HG03354 (cell line): ENCODE results near the gene KIF26A.
"Not testable (repeated sequence)": the region's sequence is repeated elsewhere in the genome, so short reads cannot be mapped to it uniquely, and the experiment has no call there.

Experiments
- ATAC-seq: cut with Tn5 transposase; IDR thresholded peaks from one replicate; pipeline ENCODE4 v1.9.1; 2021; ENCODE audit warnings: mild to moderate bottlenecking; ENCODE audit not compliant: unreplicated experiment, poor library complexity, severe bottlenecking

Gene KIF26A

DNA sequence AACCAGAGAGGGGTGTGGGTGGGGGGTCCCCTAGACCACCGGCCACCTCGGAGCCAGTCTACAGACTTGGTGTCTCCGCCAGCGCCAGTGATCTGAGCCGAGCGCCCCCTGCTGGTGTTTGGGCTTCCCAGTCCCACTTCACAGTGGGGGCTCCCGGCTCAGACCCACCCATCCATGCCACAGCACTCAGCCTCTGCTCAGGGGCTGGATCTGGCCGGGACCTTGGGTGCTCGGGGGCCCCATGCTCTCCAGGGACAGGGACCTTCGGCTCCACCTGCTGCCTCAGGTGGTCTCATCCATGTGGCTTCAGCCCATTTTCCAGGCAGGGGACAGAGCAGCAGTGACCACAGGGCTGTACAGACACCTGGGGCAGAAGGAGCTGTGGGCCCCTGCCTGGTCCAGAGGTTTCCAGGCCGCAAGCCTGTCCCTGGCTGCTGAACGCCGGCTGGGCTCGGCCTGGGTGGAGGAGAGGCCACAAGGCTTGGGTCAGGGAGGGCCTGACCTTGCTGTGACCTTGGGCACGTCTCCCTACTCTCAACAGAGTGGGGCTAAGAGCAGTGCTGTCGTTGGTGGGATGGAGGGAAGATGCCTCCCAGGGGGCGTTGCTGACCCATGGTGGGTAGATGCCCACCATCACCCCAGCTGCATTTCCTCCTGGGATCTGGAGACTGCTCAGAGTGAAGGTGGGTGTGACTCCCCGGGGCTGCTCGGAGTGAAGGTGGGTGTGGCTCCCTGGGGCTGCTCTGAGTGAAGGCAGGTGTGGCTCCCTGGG is 86.3 kb downstream of the KIF26A start:
- no peak for ATAC-seq

GRCh38 chr14:104225278-104226190 is 87.1 kb downstream of the KIF26A start:
- not testable (repeated sequence) for ATAC-seq

DNA sequence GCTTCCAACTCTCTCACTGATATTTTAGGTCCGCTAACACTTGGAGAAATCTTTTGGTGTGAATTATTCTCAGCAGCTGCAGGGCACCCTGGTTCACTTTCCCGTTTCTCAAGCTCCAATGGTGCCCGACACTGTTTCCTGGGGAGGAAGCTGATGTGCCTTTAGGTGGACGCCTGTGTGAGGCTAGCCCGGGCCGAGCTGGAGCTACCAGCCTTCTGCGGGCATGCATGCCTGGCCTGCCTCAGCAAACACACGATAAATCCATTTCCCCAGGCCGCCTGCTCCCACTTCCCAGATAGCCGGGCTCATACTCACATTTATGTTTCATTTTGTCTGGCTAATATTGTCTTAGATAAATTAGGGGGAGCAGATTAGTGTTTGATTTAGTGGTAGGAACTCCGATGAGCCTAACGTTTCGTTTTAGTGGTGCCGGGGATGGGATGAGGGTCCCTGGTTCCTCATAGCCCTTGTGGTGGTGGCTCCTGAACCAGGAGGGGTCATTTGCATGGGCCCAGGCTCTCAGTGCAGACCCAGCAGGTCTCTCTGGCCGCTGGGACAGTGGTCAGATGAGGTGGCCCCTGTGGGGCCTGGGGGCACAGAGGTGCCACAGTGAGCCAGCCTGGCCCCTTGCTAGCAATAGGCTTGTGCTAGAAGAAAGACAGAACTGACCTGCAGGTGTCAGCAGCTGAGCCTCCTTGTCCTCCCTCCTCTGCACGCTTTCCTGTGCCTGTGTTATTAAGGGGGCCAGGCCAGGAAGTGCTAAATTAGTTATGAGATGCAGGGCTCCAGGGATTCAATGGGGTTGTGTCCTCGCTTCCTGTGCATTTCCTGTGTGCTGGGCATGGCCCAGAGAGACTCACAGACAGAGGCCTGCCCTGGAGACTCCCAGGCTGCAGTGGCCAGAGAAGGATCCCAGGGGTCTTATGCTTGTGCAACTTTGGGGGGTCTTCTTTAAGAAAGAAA is 88.3 kb downstream of the KIF26A start:
- ATAC-seq, result no peak

- ATAC-seq, result no peak
Observed at GRCh38 chr14:104227806-104228205, 89.4 kb downstream of the KIF26A start.

- ATAC-seq, result no peak
Observed at GRCh38 chr14:104228221-104228620, 89.8 kb downstream of the KIF26A start.

- ATAC-seq, result no peak
Observed at GRCh38 chr14:104228716-104229533, 90.5 kb downstream of the KIF26A start.

DNA sequence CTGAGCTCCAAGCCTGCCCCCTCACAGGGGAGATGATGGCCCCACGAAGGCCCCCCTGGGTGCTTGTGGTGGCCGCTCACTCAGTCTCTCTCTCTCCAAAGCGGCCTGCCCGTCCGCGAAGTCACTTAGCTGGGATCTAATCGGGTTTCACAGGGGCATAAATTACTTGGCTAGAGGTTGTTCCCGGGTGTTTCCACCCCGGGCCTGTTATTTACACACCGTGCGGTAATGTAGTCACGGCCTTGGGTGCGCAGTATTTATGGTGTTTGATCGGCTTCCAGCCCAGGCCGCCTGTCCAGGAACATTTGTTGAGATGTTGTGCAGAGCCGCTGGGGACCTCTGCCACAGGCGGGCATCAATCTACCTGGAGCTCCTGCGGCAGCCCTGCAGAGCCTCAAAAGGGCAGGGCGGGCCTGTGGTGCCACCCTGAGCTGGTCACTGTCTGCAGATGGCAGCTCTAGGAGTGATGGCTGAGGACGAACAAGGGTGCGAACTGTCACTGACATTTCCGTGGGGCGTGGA is 91.2 kb downstream of the KIF26A start:
- no peak for ATAC-seq

GRCh38 chr14:104230119-104230815 is 91.9 kb downstream of the KIF26A start:
- ATAC-seq, result no peak
